ENCODE measurements around the gene RIOK1.

DNA sequence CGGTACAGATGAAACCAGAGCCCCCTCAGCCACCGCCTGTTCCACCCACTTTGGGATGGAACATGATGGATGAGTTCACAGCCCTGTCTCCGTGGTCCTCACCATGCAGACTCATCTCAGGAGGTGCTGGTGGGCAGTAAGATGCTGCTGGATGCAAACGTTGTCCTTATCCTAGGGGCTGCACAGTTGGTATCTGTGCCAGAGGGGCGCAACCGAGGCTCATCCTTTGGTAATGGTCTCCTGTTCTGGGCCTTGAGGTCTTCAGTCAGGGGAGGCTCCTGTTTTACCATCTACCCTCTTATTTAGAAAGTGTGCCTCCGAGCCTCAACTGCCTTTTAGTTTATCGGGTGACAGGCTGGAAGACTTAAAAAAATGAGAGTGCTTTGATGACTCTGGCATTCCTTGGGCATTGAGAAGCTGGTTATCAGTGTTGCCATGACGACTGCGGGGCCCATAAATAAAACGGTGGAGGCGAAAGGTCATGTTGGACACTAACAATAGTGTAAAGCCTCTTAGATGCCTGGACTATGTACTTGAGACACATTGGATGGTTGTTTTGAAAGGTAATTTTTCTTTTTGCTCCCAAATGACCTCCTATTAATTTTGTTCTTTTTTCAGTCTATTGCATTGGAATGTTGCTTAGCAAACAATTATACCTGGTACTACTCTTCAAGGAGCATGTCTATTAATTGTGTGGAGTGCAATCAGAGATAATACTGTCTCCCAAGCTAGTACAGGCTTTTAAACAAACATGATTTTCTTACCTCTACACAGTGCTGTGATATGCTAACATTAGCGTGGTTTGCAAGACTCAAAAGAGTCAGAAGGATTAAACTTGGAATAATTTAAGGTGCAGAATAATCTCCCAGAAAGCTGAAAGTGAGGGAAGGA lies 77.6 kb downstream of the RIOK1 start:
- TF ChIP-seq, protein P1, sequence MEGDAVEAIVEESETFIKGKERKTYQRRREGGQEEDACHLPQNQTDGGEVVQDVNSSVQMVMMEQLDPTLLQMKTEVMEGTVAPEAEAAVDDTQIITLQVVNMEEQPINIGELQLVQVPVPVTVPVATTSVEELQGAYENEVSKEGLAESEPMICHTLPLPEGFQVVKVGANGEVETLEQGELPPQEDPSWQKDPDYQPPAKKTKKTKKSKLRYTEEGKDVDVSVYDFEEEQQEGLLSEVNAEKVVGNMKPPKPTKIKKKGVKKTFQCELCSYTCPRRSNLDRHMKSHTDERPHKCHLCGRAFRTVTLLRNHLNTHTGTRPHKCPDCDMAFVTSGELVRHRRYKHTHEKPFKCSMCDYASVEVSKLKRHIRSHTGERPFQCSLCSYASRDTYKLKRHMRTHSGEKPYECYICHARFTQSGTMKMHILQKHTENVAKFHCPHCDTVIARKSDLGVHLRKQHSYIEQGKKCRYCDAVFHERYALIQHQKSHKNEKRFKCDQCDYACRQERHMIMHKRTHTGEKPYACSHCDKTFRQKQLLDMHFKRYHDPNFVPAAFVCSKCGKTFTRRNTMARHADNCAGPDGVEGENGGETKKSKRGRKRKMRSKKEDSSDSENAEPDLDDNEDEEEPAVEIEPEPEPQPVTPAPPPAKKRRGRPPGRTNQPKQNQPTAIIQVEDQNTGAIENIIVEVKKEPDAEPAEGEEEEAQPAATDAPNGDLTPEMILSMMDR (IDR thresholded peaks at IDR 0.05), result no peak
- no peak for TF ChIP-seq POLR2A (IDR thresholded peaks at IDR 0.05)

Data from stomach (tissue), 4 donors.